KBM-7 (cell line): ENCODE data around the gene PPM1A.

ENCODE experiments used
- DNase-seq: peaks from one replicate; pipeline ENCODE4 v3.0.0-alpha.2; 2015
- in situ Hi-C: fragments of 300-500 bp; cut with MboI; formaldehyde crosslinking; loops from 2 replicates; pipeline ENCODE4 v1.14.3; 2020; ENCODE audit warnings: low sequenced_read_pairs, low pct_unique_long_range_greater_than_20kb, mixed read lengths

Gene PPM1A

GRCh38 chr14:60248697-60249318, at the start of gene PPM1A:
PPM1A (plus strand) TSS chr14:60249221; CDS start chr14:60282704, 33,483 bp downstream.
- in situ Hi-C loops, result no loop called here
- peak; percentile 97 for DNase-seq

GRCh38 chr14:60199321-60199720, 49.7 kb upstream of the PPM1A start:
- in situ Hi-C loops, result no loop called here
- no peak for DNase-seq

- no peak for DNase-seq
- in situ Hi-C loops, result loop anchor here (25.0 kb wide), 1 partner anchor 358 kb away; no protein-coding TSS in a partner anchor
Measured at GRCh38 chr14:60204104-60204842, 44.7 kb upstream of the PPM1A start.

GRCh38 chr14:60204843-60205774, 43.9 kb upstream of the PPM1A start:
- DNase-seq, result no peak
- in situ Hi-C loops, result loop anchor here (25.0 kb wide), 1 partner anchor 357 kb away; no protein-coding TSS in a partner anchor

GRCh38 chr14:60206249-60206670, 42.8 kb upstream of the PPM1A start:
- DNase-seq, result no peak

GRCh38 chr14:60206837-60207533, 42.0 kb upstream of the PPM1A start:
- in situ Hi-C loops, result loop anchor here (25.0 kb wide), 1 partner anchor 355 kb away; no protein-coding TSS in a partner anchor
- DNase-seq, result no peak

More at GRCh38 chr14:60206249-60206670, 42.8 kb upstream of the PPM1A start:
- in situ Hi-C loops, result loop anchor here (25.0 kb wide), 1 partner anchor 356 kb away; no protein-coding TSS in a partner anchor

- DNase-seq, result no peak
- in situ Hi-C loops, result loop anchor here (25.0 kb wide), 1 partner anchor 352 kb away; no protein-coding TSS in a partner anchor
Measured at GRCh38 chr14:60210703-60211102, 38.3 kb upstream of the PPM1A start.

GRCh38 chr14:60211153-60211552, 37.9 kb upstream of the PPM1A start:
- in situ Hi-C loops, result loop anchor here (25.0 kb wide), 1 partner anchor 351 kb away; no protein-coding TSS in a partner anchor

GRCh38 chr14:60212503-60213371, 36.3 kb upstream of the PPM1A start:
- DNase-seq, result no peak
- in situ Hi-C loops, result loop anchor here (25.0 kb wide), 1 partner anchor 350 kb away; no protein-coding TSS in a partner anchor

More at GRCh38 chr14:60211153-60211552, 37.9 kb upstream of the PPM1A start:
- no peak for DNase-seq

- in situ Hi-C loops, result loop anchor here (25.0 kb wide), 1 partner anchor 348 kb away; no protein-coding TSS in a partner anchor
- DNase-seq, result no peak
Measured at GRCh38 chr14:60214003-60214402, 35.0 kb upstream of the PPM1A start.

GRCh38 chr14:60214415-60215126, 34.5 kb upstream of the PPM1A start:
- in situ Hi-C loops, result loop anchor here (25.0 kb wide), 1 partner anchor 348 kb away; no protein-coding TSS in a partner anchor
- no peak for DNase-seq

- DNase-seq, result no peak
- in situ Hi-C loops, result loop anchor here (25.0 kb wide), 1 partner anchor 347 kb away; no protein-coding TSS in a partner anchor
Measured at GRCh38 chr14:60215127-60215444, 33.9 kb upstream of the PPM1A start.

GRCh38 chr14:60215520-60216420, 33.3 kb upstream of the PPM1A start:
- in situ Hi-C loops, result loop anchor here (25.0 kb wide), 1 partner anchor 347 kb away; no protein-coding TSS in a partner anchor
- DNase-seq, result no peak

GRCh38 chr14:60217713-60218112, 31.3 kb upstream of the PPM1A start:
- in situ Hi-C loops, result loop anchor here (25.0 kb wide), 1 partner anchor 345 kb away; no protein-coding TSS in a partner anchor
- no peak for DNase-seq

GRCh38 chr14:60220084-60220483, 28.9 kb upstream of the PPM1A start:
- DNase-seq, result no peak
- in situ Hi-C loops, result loop anchor here (25.0 kb wide), 1 partner anchor 342 kb away; no protein-coding TSS in a partner anchor

GRCh38 chr14:60220917-60221316, 28.1 kb upstream of the PPM1A start:
- in situ Hi-C loops, result loop anchor here (25.0 kb wide), 1 partner anchor 341 kb away; no protein-coding TSS in a partner anchor
- no peak for DNase-seq
